ENCODE results near the gene KCNJ6.

DNA sequence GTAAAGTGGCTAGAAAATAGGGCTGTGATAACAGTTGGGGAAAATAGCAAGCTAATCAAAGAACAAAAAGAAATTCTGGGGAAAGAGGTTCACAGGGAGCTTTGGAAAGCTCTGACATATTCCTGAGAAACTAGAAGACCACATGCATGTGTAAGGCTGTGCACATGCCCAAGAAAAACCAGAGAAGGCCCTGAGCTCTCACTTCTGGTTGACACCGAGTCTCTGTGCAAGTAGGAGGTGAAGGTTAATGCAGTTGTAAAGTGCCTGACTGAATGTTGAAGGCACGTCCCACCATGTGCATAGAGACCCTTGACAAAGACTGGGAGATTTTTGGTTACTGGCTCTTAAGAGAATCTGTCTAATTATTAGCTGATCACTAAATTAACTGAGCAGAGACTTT, 288.7 kb downstream of the KCNJ6 start:
- TF ChIP-seq EZH2 (IDR thresholded peaks at IDR 0.05; ENCODE audit: borderline replicate concordance) (no peak), EZH2phosphoT487 (IDR thresholded peaks at IDR 0.05; ENCODE audit: low read depth, severe bottlenecking, unreplicated experiment) (no peak)

Measured in hepatocyte (in vitro differentiated cells).